GM12878 (cell line): ENCODE results near the gene DDX46. TPM values are rescaled to one million over a fixed set of nuclear protein-coding genes. Genes with fewer than 3 reads are reported as not detected.

Source experiments
- ATAC-seq: fragments of 200-7000 bp; cut with Tn5 transposase; 3 replicates; pipeline ENCODE4 v1.9.1; 2020; ENCODE audit warnings: mild to moderate bottlenecking, moderate library complexity
- BruUV-seq: library from RNA; stranded (reverse); fragments of 400-500 nt; replicated peaks from 2 replicates; lab custom pipeline; 2021; lab: Mats Ljungman, UMichigan
- CTCF ChIA-PET: fragments of 300-600 bp; sonication (Branson Sonifier 250); formaldehyde crosslinking; extraction: SDS; loops from one replicate; lab custom pipeline; 2021; ENCODE audit warnings: inconsistent platforms; lab: Yijun Ruan, JAX
- POLR2A ChIA-PET: fragments of 350-600 bp; formaldehyde crosslinking; extraction: SDS; loops from one replicate; lab custom pipeline; 2021; ENCODE audit warnings: inconsistent platforms; lab: Charles Lee
- RAD21 ChIA-PET: fragments of 300-600 bp; sonication (Branson Sonifier 250); formaldehyde crosslinking; loops from one replicate; lab custom pipeline; 2023; ENCODE audit warnings: antibody characterized with exemption; ENCODE audit not compliant: unreplicated experiment; lab: Charles Lee
- SMC1A ChIA-PET: fragments of 300-600 bp; sonication (Branson Sonifier 250); formaldehyde crosslinking; loops from one replicate; lab custom pipeline; 2023; ENCODE audit not compliant: unreplicated experiment, uncharacterized antibody; lab: Charles Lee
- DNase-seq: peaks from one replicate; pipeline ENCODE4 v3.0.0-alpha.2; 2011; ENCODE audit warnings: low read depth, low spot score
- FAIRE-seq: peaks from 3 replicates; lab custom pipeline; 2011; peaks lifted over from hg19 to GRCh38; lab: Jason Lieb, UNC
- H2AFZ ChIP-seq: 2 replicates; pipeline ENCODE4 v1.6.0; 2011; ENCODE audit warnings: low read depth, low read length, control low read depth; ENCODE audit not compliant: control insufficient read depth
- H3K27ac ChIP-seq: 2 replicates; pipeline ENCODE4 v1.5.1; 2011; ENCODE audit warnings: control low read depth; ENCODE audit not compliant: control insufficient read depth, insufficient read depth
- H3K27me3 ChIP-seq, 2 experiments: replicated peaks in 1 of 2; 2 replicates each; pipeline versions ENCODE4 v1.6.0 to v1.6.1; 2011; ENCODE audit warnings: low read length in 1 of 2; ENCODE audit not compliant: control insufficient read depth in 2 of 2, insufficient read depth in 2 of 2
- H3K36me3 ChIP-seq, 2 experiments: 2 replicates each; pipeline ENCODE4 v1.5.1; 2011; ENCODE audit warnings: low read length in 1 of 2; ENCODE audit not compliant: control insufficient read depth in 2 of 2, insufficient read depth in 2 of 2
- H3K4me1 ChIP-seq: 2 replicates; pipeline ENCODE4 v1.6.1; 2011; ENCODE audit warnings: mild to moderate bottlenecking, low read length, moderate library complexity, mixed read lengths; ENCODE audit not compliant: control insufficient read depth, insufficient read depth
- H3K4me2 ChIP-seq: 2 replicates; pipeline ENCODE4 v1.6.0; 2011; ENCODE audit warnings: control low read depth; ENCODE audit not compliant: control insufficient read depth, insufficient read depth
- H3K4me3 ChIP-seq: fragments of 200-600 bp; sonication (generic); 2 replicates; pipeline ENCODE4 v1.5.1; 2016
- H3K79me2 ChIP-seq: 2 replicates; pipeline ENCODE4 v1.6.0; 2011; ENCODE audit warnings: low read length; ENCODE audit not compliant: control insufficient read depth, insufficient read depth
- H3K9ac ChIP-seq: 2 replicates; pipeline ENCODE4 v1.8.0; 2011; ENCODE audit warnings: low read length, control low read depth, mixed read lengths; ENCODE audit not compliant: control insufficient read depth, insufficient read depth
- H3K9me3 ChIP-seq: replicated peaks from 3 replicates; pipeline ENCODE4 v1.5.1; 2011; ENCODE audit warnings: mild to moderate bottlenecking, low read length; ENCODE audit not compliant: control insufficient read depth, insufficient read depth
- H4K20me1 ChIP-seq: 2 replicates; pipeline ENCODE4 v1.6.0; 2011; ENCODE audit not compliant: control insufficient read depth, insufficient read depth
- BCLAF1 ChIP-seq: fragments of 450-650 bp; IDR thresholded peaks from 2 replicates; pipeline ENCODE4 v1.6.1; 2017; ENCODE audit warnings: antibody characterized with exemption, mild to moderate bottlenecking, moderate library complexity
- CHD2 ChIP-seq: IDR thresholded peaks from 2 replicates; pipeline ENCODE4 v1.6.1; 2011; ENCODE audit warnings: low read depth, low read length, improper control_type of control experiment, borderline replicate concordance
- EED ChIP-seq: sonication (generic); IDR thresholded peaks from 2 replicates; pipeline ENCODE4 v1.6.1; 2016; ENCODE audit warnings: antibody characterized with exemption, low read depth
- EZH2 ChIP-seq: IDR thresholded peaks from 2 replicates; pipeline ENCODE4 v1.6.1; 2012; ENCODE audit warnings: low read depth, mild to moderate bottlenecking, control low read depth, inconsistent platforms, low read length, borderline replicate concordance; ENCODE audit not compliant: control insufficient read depth
- IKZF2 ChIP-seq, 2 experiments: fragments of 450-650 bp; IDR thresholded peaks; 2 replicates each; pipeline ENCODE4 v1.6.1; 2017; ENCODE audit warnings: mild to moderate bottlenecking in 2 of 2, moderate library complexity in 2 of 2
- KDM1A ChIP-seq: fragments of 200-600 bp; sonication (generic); IDR thresholded peaks from 2 replicates; pipeline ENCODE4 v1.6.1; 2016; ENCODE audit warnings: borderline replicate concordance
- KLF5 ChIP-seq: fragments of 450-650 bp; IDR thresholded peaks from 2 replicates; pipeline ENCODE4 v1.6.1; 2014; ENCODE audit warnings: mild to moderate bottlenecking; ENCODE audit not compliant: partially characterized antibody
- MTA2 ChIP-seq: fragments of 450-650 bp; IDR thresholded peaks from 2 replicates; pipeline ENCODE4 v1.6.1; 2016; ENCODE audit warnings: low read depth, mild to moderate bottlenecking, moderate library complexity
- PML ChIP-seq: IDR thresholded peaks from 2 replicates; pipeline ENCODE4 v1.6.1; 2012; ENCODE audit warnings: low read length, inconsistent platforms
- RBBP5 ChIP-seq: fragments of 200-600 bp; sonication (generic); conservative IDR thresholded peaks from 2 replicates; pipeline ENCODE4 v1.6.1; 2016
- RELB ChIP-seq: fragments of 450-650 bp; IDR thresholded peaks from 2 replicates; pipeline ENCODE4 v1.6.1; 2017; ENCODE audit warnings: low read depth, mild to moderate bottlenecking, moderate library complexity
- SMARCA5 ChIP-seq: fragments of 450-650 bp; IDR thresholded peaks from 2 replicates; pipeline ENCODE4 v1.6.1; 2017; ENCODE audit warnings: mild to moderate bottlenecking
- SMC3 ChIP-seq: IDR thresholded peaks from 2 replicates; pipeline ENCODE4 v1.6.1; 2011; ENCODE audit warnings: low read length, improper control_type of control experiment, borderline replicate concordance
- SP1 ChIP-seq: IDR thresholded peaks from one replicate; pipeline ENCODE4 v1.6.1; 2011; ENCODE audit warnings: low read depth, low read length
- SRF ChIP-seq, 2 experiments: IDR thresholded peaks; 2 replicates each; pipeline ENCODE4 v1.6.1; 2011; ENCODE audit warnings: low read depth in 2 of 2, low read length in 2 of 2, mild to moderate bottlenecking in 1 of 2, moderate library complexity in 1 of 2
- TCF12 ChIP-seq: IDR thresholded peaks from 2 replicates; pipeline ENCODE4 v1.6.1; 2011; ENCODE audit warnings: low read depth, mild to moderate bottlenecking, low read length
- WGBS: methylation state at CpG from one replicate; pipeline ENCODE4 v1.1.6; 2016; ENCODE audit warnings: low lambda C conversion rate; ENCODE audit not compliant: insufficient replicate concordance, insufficient coverage; ENCODE audit errors: missing lambda C conversion rate; 5-methylcytosine and 5-hydroxymethylcytosine counted together
- in situ Hi-C: fragments of 300-500 bp; cut with MboI; formaldehyde crosslinking; loops from 9 replicates; pipeline ENCODE4 v1.14.3; 2018; ENCODE audit warnings: mixed read lengths
- intact Hi-C: fragments of 100-400 bp; cut with micrococcal nuclease; formaldehyde crosslinking; loops from one replicate; pipeline ENCODE4 v1.14.2; 2022; ENCODE audit not compliant: unreplicated experiment
- polyA plus RNA-seq, 11 experiments: library from polyadenylated mRNA; depleted of rRNA in 4 of 11; unstranded in 6 of 11; stranded (reverse) in 5 of 11; fragments of >200 nt; fragmentation: Nextera tagmentation in 4 of 11; fragmentation: Illumina TruSeq in 1 of 11; extraction: Ambion mirVana in 4 of 11; extraction: Trizol in 1 of 11; gene quantifications; 1 replicate in 1 of 11; 2 replicates in 10 of 11; pipeline versions ENCODE4 v1.2.1 to v1.2.3, GENCODE V29; 2011 to 2016; ENCODE audit warnings: inconsistent platforms in 2 of 11, missing spikeins in 2 of 11, low read depth in 1 of 11
- total RNA-seq, 4 experiments: library from RNA; depleted of rRNA in 3 of 4; stranded (reverse); fragments of >200 nt in 3 of 4; fragmentation: Illumina TruSeq in 1 of 4; extraction: Trizol in 1 of 4; gene quantifications; 2 replicates each; pipeline versions ENCODE4 v1.2.1 to v1.2.3, GENCODE V29; 2013 to 2021
- TF ChIP-seq, protein P1 (sequence below): fragments of 150-350 bp; IDR thresholded peaks from 2 replicates; pipeline ENCODE4 v1.6.1; 2016; ENCODE audit warnings: low read depth, low read length

The DDX46 gene
- total and polyA plus RNA-seq, 10 of the 15 experiments (the other 5 are each of a cell fraction or from before 2014, with no cell fraction given): 23.0 to 77.1 (median 42.2) TPM

DNA sequence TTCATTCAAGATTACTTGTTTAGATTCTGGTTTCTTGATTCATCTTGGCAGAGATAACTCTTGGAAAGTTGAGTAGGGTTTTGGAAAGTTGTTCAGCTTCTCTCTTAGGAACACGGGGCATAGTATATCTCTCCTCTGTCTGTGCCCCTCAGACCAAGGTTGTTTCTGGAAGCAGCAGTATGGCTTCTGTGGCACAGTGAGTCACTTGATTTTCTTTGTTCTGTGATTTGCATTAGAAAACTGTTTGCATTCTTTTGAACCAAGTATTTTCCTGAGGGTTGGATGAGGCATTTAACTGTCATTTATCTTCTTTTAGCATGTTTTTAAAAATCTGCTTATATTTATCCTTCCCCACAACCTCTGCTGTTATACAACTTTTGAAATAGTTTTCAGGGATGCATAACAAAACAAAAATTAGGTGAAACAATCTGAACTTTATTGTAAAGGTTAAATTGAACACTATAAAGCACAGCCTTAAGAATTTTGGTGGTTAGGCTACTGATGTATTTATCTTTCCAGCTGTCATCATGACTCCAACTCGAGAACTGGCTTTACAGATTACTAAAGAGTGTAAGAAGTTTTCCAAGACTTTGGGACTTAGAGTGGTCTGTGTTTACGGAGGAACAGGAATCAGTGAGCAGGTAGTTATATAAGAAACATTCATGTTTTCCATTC, 26.5 kb downstream of the DDX46 start (continued):
- TF ChIP-seq, protein P1, sequence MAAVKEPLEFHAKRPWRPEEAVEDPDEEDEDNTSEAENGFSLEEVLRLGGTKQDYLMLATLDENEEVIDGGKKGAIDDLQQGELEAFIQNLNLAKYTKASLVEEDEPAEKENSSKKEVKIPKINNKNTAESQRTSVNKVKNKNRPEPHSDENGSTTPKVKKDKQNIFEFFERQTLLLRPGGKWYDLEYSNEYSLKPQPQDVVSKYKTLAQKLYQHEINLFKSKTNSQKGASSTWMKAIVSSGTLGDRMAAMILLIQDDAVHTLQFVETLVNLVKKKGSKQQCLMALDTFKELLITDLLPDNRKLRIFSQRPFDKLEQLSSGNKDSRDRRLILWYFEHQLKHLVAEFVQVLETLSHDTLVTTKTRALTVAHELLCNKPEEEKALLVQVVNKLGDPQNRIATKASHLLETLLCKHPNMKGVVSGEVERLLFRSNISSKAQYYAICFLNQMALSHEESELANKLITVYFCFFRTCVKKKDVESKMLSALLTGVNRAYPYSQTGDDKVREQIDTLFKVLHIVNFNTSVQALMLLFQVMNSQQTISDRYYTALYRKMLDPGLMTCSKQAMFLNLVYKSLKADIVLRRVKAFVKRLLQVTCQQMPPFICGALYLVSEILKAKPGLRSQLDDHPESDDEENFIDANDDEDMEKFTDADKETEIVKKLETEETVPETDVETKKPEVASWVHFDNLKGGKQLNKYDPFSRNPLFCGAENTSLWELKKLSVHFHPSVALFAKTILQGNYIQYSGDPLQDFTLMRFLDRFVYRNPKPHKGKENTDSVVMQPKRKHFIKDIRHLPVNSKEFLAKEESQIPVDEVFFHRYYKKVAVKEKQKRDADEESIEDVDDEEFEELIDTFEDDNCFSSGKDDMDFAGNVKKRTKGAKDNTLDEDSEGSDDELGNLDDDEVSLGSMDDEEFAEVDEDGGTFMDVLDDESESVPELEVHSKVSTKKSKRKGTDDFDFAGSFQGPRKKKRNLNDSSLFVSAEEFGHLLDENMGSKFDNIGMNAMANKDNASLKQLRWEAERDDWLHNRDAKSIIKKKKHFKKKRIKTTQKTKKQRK: no peak
- no peak for TF ChIP-seq PML
- no peak for TF ChIP-seq EZH2

- POLR2A ChIA-PET: no interaction called here
- H3K36me3 ChIP-seq: peaks cover 0 to 30% of the 10 kb centered on the region in 2 experiments
- no peak for FAIRE-seq
- TF ChIP-seq CHD2: no peak
- no peak for TF ChIP-seq IKZF2 (IDR thresholded peaks at IDR 0.05)
- TF ChIP-seq BCLAF1: no peak
- TF ChIP-seq TCF12: no peak
- TF ChIP-seq SP1: no peak
- no peak for TF ChIP-seq RBBP5
- no peak for TF ChIP-seq EED
- no peak for TF ChIP-seq RELB
- no peak for TF ChIP-seq MTA2
- TF ChIP-seq KDM1A: no peak
- no peak for TF ChIP-seq SRF (IDR thresholded peaks at IDR 0.05; ENCODE audit: low read depth in 2 of 2, low read length in 2 of 2)
- no peak for TF ChIP-seq SMC3
- no peak for TF ChIP-seq SMARCA5
- TF ChIP-seq KLF5: no peak
Observed at GRCh38 chr5:134787692-134788091, 29.1 kb downstream of the DDX46 start.

More at GRCh38 chr5:134787692-134788091, 29.1 kb downstream of the DDX46 start:
- Histone ChIP-seq H3K27ac (no peak overlapping the region), H3K79me2 (no peaks in the 10 kb centered on the region), H3K9ac (no peak overlapping the region), H3K4me1 (no peaks in the 10 kb centered on the region), H3K4me2 (no peak overlapping the region), H3K4me3 (no peak overlapping the region), H3K27me3 (no peaks in the 10 kb centered on the region), H4K20me1 (no peaks in the 10 kb centered on the region; the same call in 1 of the 2 replicates), H2AFZ (no peak overlapping the region), H3K9me3 (no peaks in the 10 kb centered on the region)
- intact Hi-C loops (no loop called here), in situ Hi-C loops (no loop called here)
- ChIA-PET RAD21 (no interaction called here), SMC1A (no interaction called here), CTCF (interaction anchor here (1.2 kb wide), 1 partner anchor 125 kb away, joined by 3 read pairs; no protein-coding TSS in a partner anchor)
- no peak for DNase-seq
- BruUV-seq: no TSS peak
- 100% methylated on average over 1 of the region's 1 CpG for WGBS
- no peak for ATAC-seq
